Neural progenitor cell (in vitro differentiated cells): ENCODE results near the gene ROR2. TPM values are rescaled to one million over a fixed set of nuclear protein-coding genes. Genes with fewer than 3 reads are reported as not detected.
"Not testable (repeated sequence)": the region's sequence is repeated elsewhere in the genome, so short reads cannot be mapped to it uniquely, and the experiment has no call there.

Source experiments
- DNase-seq: peaks from one replicate; pipeline ENCODE4 v3.0.0-alpha.2; 2016; ENCODE audit warnings: low spot score
- H2AFZ ChIP-seq: fragments of 200-600 bp; sonication (generic); replicated peaks from 2 replicates; pipeline ENCODE4 v1.6.1; 2016; ENCODE audit warnings: antibody characterized with exemption
- H3F3A ChIP-seq: fragments of 200-600 bp; sonication (generic); 2 replicates; pipeline ENCODE4 v1.6.1; 2016; ENCODE audit warnings: antibody characterized with exemption, low read depth
- H3K27ac ChIP-seq: fragments of 200-600 bp; sonication (generic); 2 replicates; pipeline ENCODE4 v1.5.1; 2016; ENCODE audit warnings: mild to moderate bottlenecking
- H3K27me3 ChIP-seq: fragments of 200-600 bp; sonication (generic); 2 replicates; pipeline ENCODE4 v1.6.1; 2016; ENCODE audit warnings: mild to moderate bottlenecking, moderate library complexity
- H3K36me3 ChIP-seq: fragments of 200-600 bp; sonication (generic); 2 replicates; pipeline ENCODE4 v1.5.1; 2016
- H3K4me1 ChIP-seq: fragments of 200-600 bp; sonication (generic); 2 replicates; pipeline ENCODE4 v1.6.1; 2016; ENCODE audit warnings: mixed run types
- H3K4me2 ChIP-seq: fragments of 200-600 bp; sonication (generic); 2 replicates; pipeline ENCODE4 v1.6.1; 2016
- H3K4me3 ChIP-seq: fragments of 200-600 bp; sonication (generic); 2 replicates; pipeline ENCODE4 v1.5.1; 2016
- H3K79me2 ChIP-seq: fragments of 200-600 bp; sonication (generic); 2 replicates; pipeline ENCODE4 v1.6.1; 2016; ENCODE audit warnings: low read depth
- H3K9ac ChIP-seq: fragments of 200-600 bp; sonication (generic); 2 replicates; pipeline ENCODE4 v1.6.1; 2016
- H3K9me3 ChIP-seq: fragments of 200-600 bp; sonication (generic); 2 replicates; pipeline ENCODE4 v1.5.1; 2016; ENCODE audit warnings: low read depth
- H4K20me1 ChIP-seq: fragments of 200-600 bp; sonication (generic); 2 replicates; pipeline ENCODE4 v1.6.1; 2016; ENCODE audit warnings: low read depth
- H3K27ac Mint-ChIP-seq: 3 replicates; pipeline ENCODE4 v1.8.0; 2021; ENCODE audit warnings: mixed read lengths
- H3K27me3 Mint-ChIP-seq: 2 replicates; pipeline ENCODE4 v1.8.0; 2022; ENCODE audit warnings: low read depth, mild to moderate bottlenecking, inconsistent platforms, moderate library complexity, mixed read lengths; ENCODE audit not compliant: insufficient read depth
- H3K36me3 Mint-ChIP-seq: 3 replicates; pipeline ENCODE4 v1.8.0; 2021; ENCODE audit warnings: mixed read lengths
- H3K4me1 Mint-ChIP-seq: 3 replicates; pipeline ENCODE4 v1.8.0; 2021; ENCODE audit warnings: mixed read lengths
- H3K4me3 Mint-ChIP-seq: 3 replicates; pipeline ENCODE4 v1.8.0; 2021; ENCODE audit warnings: mild to moderate bottlenecking, moderate library complexity, mixed read lengths
- H3K9me3 Mint-ChIP-seq: 3 replicates; pipeline ENCODE4 v1.8.0; 2020; ENCODE audit warnings: mixed read lengths
- EZH2 ChIP-seq: fragments of 200-600 bp; sonication (generic); IDR thresholded peaks from 2 replicates; pipeline ENCODE4 v1.6.1; 2017; ENCODE audit warnings: antibody characterized with exemption, mild to moderate bottlenecking, moderate library complexity
- EZH2phosphoT487 ChIP-seq: fragments of 200-600 bp; sonication (generic); IDR thresholded peaks from 2 replicates; pipeline ENCODE4 v1.6.1; 2017; ENCODE audit warnings: antibody characterized with exemption
- total RNA-seq: library from RNA; depleted of rRNA; stranded (reverse); fragments of >200 nt; gene quantifications from 2 replicates; pipeline ENCODE4 v1.2.3, GENCODE V29; 2015; ENCODE audit warnings: low replicate concordance
- TF ChIP-seq, protein P1 (sequence below): fragments of 200-600 bp; sonication (generic); IDR thresholded peaks from 2 replicates; pipeline ENCODE4 v1.5.1; 2017; ENCODE audit warnings: antibody characterized with exemption, mild to moderate bottlenecking

Gene ROR2
- total RNA-seq, 1 donor from 2014 or later, result 20.1 TPM

DNA sequence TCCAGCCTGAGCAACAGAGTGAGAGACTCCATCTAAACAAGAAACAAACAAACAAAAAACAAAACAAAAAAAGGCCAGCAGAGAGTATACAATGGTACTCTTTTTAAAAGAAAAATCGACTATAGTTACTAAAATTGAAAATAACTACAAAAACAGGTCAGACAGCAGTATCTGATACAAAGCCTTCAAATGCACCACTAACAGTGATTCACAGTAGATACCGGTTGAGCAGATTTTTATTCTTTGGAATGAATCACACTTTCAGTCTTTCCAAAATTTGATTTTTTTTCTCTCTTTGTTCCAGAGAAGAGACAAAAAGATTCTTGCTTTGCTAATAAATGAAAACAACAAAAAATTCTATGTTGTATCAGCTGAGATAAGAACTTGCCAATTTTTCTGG, 36.9 kb downstream of the ROR2 start:
- H3K36me3 ChIP-seq, result no peaks in the 10 kb centered on the region
- H4K20me1 ChIP-seq, result peaks cover 52% of the 10 kb centered on the region
- no peak overlapping the region for H3K4me2 ChIP-seq
- Mint-ChIP-seq H3K4me1 (peaks cover 26% of the 10 kb centered on the region), H3K27me3 (no peaks in the 10 kb centered on the region), H3K27ac (no peak overlapping the region), H3K9me3 (no peaks in the 10 kb centered on the region), H3K36me3 (peaks cover 15% of the 10 kb centered on the region), H3K4me3 (no peak overlapping the region)
- TF ChIP-seq, protein P1, sequence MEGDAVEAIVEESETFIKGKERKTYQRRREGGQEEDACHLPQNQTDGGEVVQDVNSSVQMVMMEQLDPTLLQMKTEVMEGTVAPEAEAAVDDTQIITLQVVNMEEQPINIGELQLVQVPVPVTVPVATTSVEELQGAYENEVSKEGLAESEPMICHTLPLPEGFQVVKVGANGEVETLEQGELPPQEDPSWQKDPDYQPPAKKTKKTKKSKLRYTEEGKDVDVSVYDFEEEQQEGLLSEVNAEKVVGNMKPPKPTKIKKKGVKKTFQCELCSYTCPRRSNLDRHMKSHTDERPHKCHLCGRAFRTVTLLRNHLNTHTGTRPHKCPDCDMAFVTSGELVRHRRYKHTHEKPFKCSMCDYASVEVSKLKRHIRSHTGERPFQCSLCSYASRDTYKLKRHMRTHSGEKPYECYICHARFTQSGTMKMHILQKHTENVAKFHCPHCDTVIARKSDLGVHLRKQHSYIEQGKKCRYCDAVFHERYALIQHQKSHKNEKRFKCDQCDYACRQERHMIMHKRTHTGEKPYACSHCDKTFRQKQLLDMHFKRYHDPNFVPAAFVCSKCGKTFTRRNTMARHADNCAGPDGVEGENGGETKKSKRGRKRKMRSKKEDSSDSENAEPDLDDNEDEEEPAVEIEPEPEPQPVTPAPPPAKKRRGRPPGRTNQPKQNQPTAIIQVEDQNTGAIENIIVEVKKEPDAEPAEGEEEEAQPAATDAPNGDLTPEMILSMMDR, result no peak
- TF ChIP-seq EZH2, result no peak
- H3K4me1 ChIP-seq, result peaks cover 20% of the 10 kb centered on the region
- H3F3A ChIP-seq, result no peaks in the 10 kb centered on the region
- no peak for DNase-seq
- H3K79me2 ChIP-seq, result peaks cover 54% of the 10 kb centered on the region
- no peak overlapping the region for H3K9ac ChIP-seq
- no peaks in the 10 kb centered on the region for H3K9me3 ChIP-seq
- no peak overlapping the region for H2AFZ ChIP-seq
- no peak overlapping the region for H3K27ac ChIP-seq
- H3K4me3 ChIP-seq, result no peak overlapping the region
- no peaks in the 10 kb centered on the region for H3K27me3 ChIP-seq

DNA sequence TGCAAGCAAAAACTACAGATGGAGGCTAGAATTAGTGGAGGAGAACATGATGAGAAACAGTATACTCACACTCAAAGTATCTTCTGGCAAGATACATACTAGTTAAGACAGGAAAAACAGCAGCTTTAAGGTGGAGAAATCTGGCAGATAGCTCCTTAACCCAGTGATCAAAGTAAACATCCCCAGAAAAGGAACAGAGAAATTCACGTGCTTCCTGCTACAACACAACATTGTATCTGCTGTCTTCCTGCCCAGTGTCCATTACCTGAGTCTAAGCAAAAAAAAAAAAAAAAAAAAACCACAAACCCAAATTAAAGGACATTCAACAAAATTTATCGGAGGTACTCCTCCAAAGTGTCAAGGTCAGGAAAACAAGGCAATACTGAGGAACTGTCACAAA, 38.4 kb downstream of the ROR2 start:
- peaks cover 26% of the 10 kb centered on the region for H3K4me1 ChIP-seq
- peaks cover 63% of the 10 kb centered on the region for H4K20me1 ChIP-seq
- H3K9me3 ChIP-seq, result no peaks in the 10 kb centered on the region
- H3K27me3 Mint-ChIP-seq, result no peaks in the 10 kb centered on the region
- H3K36me3 ChIP-seq, result no peaks in the 10 kb centered on the region
- peaks cover 15% of the 10 kb centered on the region for H3K36me3 Mint-ChIP-seq
- H3K27me3 ChIP-seq, result no peaks in the 10 kb centered on the region
- no peaks in the 10 kb centered on the region for H3K9me3 Mint-ChIP-seq
- H3K4me3 ChIP-seq, result no peak overlapping the region
- H3K9ac ChIP-seq, result no peak overlapping the region
- no peak overlapping the region for H3K27ac ChIP-seq
- H3K4me3 Mint-ChIP-seq, result no peak overlapping the region
- peaks cover 52% of the 10 kb centered on the region for H3K79me2 ChIP-seq
- H3K27ac Mint-ChIP-seq, result no peak overlapping the region
- no peak overlapping the region for H2AFZ ChIP-seq
- H3F3A ChIP-seq, result no peaks in the 10 kb centered on the region
- TF ChIP-seq EZH2phosphoT487 (no peak), EZH2 (no peak)
- TF ChIP-seq, protein P1, result no peak
- H3K4me1 Mint-ChIP-seq, result peaks cover 34% of the 10 kb centered on the region
- no peak overlapping the region for H3K4me2 ChIP-seq
- DNase-seq, result no peak

DNA sequence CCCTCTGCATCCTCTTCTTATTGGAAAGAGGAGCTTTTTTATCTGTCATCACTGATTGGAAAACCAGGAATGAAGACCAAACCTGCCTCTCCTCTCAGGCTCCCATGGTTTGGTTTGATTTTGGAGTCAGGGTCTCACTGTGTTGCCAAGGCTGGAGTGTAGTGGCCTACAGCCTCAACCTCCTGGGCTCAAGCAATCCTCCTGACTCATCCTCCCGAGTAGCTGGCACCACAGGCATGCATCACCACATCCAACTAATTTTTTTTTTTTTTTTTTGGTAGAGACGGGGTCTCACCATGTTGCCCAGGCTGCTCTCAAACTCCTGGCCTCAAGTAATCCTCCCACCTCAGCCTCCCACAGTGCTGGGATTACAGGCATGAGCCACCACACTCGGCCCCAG, 40.8 kb downstream of the ROR2 start:
- Histone ChIP-seq H3K79me2 (peaks cover 49% of the 10 kb centered on the region), H3K4me1 (peaks cover 27% of the 10 kb centered on the region), H4K20me1 (peaks cover 72% of the 10 kb centered on the region)
- H3K27me3 Mint-ChIP-seq, H3K27ac ChIP-seq, H2AFZ ChIP-seq, H3K9me3 ChIP-seq, H3K4me3 Mint-ChIP-seq, DNase-seq, H3K9me3 Mint-ChIP-seq, H3K36me3 ChIP-seq, H3F3A ChIP-seq, H3K4me2 ChIP-seq, H3K4me3 ChIP-seq, H3K27me3 ChIP-seq, H3K9ac ChIP-seq: not testable (repeated sequence)
- H3K27ac Mint-ChIP-seq, result peak overlapping the region; percentile 80
- H3K4me1 Mint-ChIP-seq, result peaks cover 20% of the 10 kb centered on the region
- peaks cover 12% of the 10 kb centered on the region for H3K36me3 Mint-ChIP-seq

DNA sequence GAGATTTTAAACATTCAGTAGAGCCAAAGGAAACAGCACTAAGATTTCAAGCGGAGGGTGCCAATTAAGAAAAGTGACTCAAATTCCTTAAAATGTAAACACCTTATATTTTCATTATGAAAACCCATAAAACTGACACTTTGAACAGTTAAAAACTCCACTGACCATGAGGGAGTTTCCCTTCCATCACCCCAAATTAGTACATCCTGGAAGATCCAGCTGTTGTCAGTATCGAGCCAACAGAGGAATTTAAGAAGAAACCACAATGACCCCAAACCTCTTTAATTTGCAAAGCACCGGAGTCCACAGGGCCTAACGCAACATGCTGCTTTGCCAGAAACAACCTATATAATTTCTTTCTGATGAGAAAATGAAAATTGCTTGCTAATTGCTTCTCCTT, 41.3 kb downstream of the ROR2 start:
- no peaks in the 10 kb centered on the region for H3F3A ChIP-seq
- no peak overlapping the region for H3K4me2 ChIP-seq
- H3K4me3 Mint-ChIP-seq, result no peak overlapping the region
- no peaks in the 10 kb centered on the region for H3K27me3 Mint-ChIP-seq
- DNase-seq, result no peak
- no peak overlapping the region for H3K9ac ChIP-seq
- H3K4me3 ChIP-seq, result no peak overlapping the region
- H3K4me1 ChIP-seq, result peaks cover 27% of the 10 kb centered on the region
- peaks cover 52% of the 10 kb centered on the region for H3K79me2 ChIP-seq
- H3K4me1 Mint-ChIP-seq, result peaks cover 20% of the 10 kb centered on the region
- no peaks in the 10 kb centered on the region for H3K9me3 Mint-ChIP-seq
- H4K20me1 ChIP-seq, result peaks cover 75% of the 10 kb centered on the region
- no peaks in the 10 kb centered on the region for H3K27me3 ChIP-seq
- no peak for TF ChIP-seq EZH2
- TF ChIP-seq, protein P1, result no peak
- no peak for TF ChIP-seq EZH2phosphoT487
- peaks cover 12% of the 10 kb centered on the region for H3K36me3 Mint-ChIP-seq
- no peak overlapping the region for H2AFZ ChIP-seq
- H3K36me3 ChIP-seq, result no peaks in the 10 kb centered on the region
- peak overlapping the region; percentile 80 for H3K27ac Mint-ChIP-seq
- no peaks in the 10 kb centered on the region for H3K9me3 ChIP-seq
- H3K27ac ChIP-seq, result no peak overlapping the region
